ENCODE measurements around the gene GPR39. TPM values are rescaled to one million over a fixed set of nuclear protein-coding genes. Genes with fewer than 3 reads are reported as not detected.

GPR39 gene
- total RNA-seq, 1 experiment from 2014 or later, result 9.0 TPM

DNA sequence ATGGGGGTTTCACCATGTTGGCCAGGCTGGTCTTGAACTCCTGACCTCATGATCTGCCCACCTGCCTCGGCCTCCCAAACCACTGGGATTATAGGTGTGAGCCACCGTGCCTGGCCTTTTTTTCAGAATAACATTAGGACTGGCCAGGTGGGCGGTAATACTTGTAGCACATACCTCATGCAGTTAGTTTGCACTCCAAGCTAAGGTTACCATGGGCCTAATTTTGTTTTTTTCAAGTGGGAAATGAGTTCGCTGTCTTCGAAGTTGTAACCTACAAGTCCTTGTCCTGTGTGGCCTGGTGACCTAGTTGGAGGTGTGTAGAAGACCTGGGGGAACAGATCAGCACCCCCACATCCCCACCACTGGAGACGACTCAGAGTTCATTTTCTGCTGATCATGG, 178.6 kb downstream of the GPR39 start:
- ATAC-seq (no peak), DNase-seq (ENCODE audit: low read depth, low spot score) (no peak)
- no peaks in the 10 kb centered on the region for H3K4me1 ChIP-seq (ENCODE audit: control insufficient read depth, insufficient read depth, low read length)
- H3K27ac ChIP-seq (ENCODE audit: low read length), result no peak overlapping the region
- intact Hi-C loops (cut with micrococcal nuclease; ENCODE audit: unreplicated experiment) (no loop called here), in situ Hi-C loops (cut with HindIII; ENCODE audit: low pct_unique_long_range_greater_than_20kb, low sequenced_read_pairs) (no loop called here)
- no peak for TF ChIP-seq TCF7L2 (IDR thresholded peaks at IDR 0.05; ENCODE audit: low read depth, low read length)
- no peak for TF ChIP-seq POLR2AphosphoS5 (IDR thresholded peaks at IDR 0.05; ENCODE audit: low read depth, low read length)
- no peak for TF ChIP-seq SIN3A (IDR thresholded peaks at IDR 0.05; ENCODE audit: borderline replicate concordance, insufficient read depth, low read depth, low read length)
- TF ChIP-seq, protein P1, sequence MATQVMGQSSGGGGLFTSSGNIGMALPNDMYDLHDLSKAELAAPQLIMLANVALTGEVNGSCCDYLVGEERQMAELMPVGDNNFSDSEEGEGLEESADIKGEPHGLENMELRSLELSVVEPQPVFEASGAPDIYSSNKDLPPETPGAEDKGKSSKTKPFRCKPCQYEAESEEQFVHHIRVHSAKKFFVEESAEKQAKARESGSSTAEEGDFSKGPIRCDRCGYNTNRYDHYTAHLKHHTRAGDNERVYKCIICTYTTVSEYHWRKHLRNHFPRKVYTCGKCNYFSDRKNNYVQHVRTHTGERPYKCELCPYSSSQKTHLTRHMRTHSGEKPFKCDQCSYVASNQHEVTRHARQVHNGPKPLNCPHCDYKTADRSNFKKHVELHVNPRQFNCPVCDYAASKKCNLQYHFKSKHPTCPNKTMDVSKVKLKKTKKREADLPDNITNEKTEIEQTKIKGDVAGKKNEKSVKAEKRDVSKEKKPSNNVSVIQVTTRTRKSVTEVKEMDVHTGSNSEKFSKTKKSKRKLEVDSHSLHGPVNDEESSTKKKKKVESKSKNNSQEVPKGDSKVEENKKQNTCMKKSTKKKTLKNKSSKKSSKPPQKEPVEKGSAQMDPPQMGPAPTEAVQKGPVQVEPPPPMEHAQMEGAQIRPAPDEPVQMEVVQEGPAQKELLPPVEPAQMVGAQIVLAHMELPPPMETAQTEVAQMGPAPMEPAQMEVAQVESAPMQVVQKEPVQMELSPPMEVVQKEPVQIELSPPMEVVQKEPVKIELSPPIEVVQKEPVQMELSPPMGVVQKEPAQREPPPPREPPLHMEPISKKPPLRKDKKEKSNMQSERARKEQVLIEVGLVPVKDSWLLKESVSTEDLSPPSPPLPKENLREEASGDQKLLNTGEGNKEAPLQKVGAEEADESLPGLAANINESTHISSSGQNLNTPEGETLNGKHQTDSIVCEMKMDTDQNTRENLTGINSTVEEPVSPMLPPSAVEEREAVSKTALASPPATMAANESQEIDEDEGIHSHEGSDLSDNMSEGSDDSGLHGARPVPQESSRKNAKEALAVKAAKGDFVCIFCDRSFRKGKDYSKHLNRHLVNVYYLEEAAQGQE (IDR thresholded peaks at IDR 0.05; ENCODE audit: insufficient read depth in 1 of 2, low read depth in 2 of 2, low read length in 1 of 2), result no peak
- TF ChIP-seq, protein P2, sequence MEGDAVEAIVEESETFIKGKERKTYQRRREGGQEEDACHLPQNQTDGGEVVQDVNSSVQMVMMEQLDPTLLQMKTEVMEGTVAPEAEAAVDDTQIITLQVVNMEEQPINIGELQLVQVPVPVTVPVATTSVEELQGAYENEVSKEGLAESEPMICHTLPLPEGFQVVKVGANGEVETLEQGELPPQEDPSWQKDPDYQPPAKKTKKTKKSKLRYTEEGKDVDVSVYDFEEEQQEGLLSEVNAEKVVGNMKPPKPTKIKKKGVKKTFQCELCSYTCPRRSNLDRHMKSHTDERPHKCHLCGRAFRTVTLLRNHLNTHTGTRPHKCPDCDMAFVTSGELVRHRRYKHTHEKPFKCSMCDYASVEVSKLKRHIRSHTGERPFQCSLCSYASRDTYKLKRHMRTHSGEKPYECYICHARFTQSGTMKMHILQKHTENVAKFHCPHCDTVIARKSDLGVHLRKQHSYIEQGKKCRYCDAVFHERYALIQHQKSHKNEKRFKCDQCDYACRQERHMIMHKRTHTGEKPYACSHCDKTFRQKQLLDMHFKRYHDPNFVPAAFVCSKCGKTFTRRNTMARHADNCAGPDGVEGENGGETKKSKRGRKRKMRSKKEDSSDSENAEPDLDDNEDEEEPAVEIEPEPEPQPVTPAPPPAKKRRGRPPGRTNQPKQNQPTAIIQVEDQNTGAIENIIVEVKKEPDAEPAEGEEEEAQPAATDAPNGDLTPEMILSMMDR (IDR thresholded peaks at IDR 0.05), result no peak
- BruUV-seq (replicated peaks), result no TSS peak
- H3K9me3 ChIP-seq (ENCODE audit: control insufficient read depth, insufficient read depth, low read depth, low read length), result no peaks in the 10 kb centered on the region
- CTCF ChIA-PET, result no interaction called here
- POLR2A ChIA-PET, result interaction anchor here (0.6 kb wide), 1 partner anchor 57 kb away, joined by 3 read pairs; no protein-coding TSS in a partner anchor
- no peak overlapping the region for H3K4me3 ChIP-seq (ENCODE audit: low read depth in 2 of 2, low read length in 2 of 2)
- no peaks in the 10 kb centered on the region for H3K36me3 ChIP-seq (ENCODE audit: control insufficient read depth, insufficient read depth, low read length)
- no peaks in the 10 kb centered on the region for H3K27me3 ChIP-seq (ENCODE audit: control insufficient read depth, insufficient read depth, low read length)

DNA sequence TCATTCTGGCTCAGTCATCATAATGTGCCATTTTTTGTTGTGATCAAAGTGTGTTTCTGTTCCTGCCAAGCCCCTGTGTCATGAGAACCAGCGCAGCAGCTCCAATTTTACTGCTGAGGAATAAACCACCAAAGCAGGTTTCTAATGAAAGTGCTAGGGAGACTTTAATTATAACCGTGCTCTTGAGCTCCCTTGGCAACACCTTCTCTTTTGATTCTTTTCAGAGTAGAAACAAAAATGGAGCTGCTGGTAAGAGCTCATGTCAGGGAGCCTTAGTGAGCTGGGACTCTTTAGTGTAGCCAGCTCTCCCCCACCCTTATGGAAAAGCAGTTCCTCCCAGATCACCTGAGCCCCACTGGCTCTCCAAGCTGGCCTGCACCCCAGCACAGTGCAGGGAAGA, 179.1 kb downstream of the GPR39 start:
- no peak overlapping the region for H3K4me3 ChIP-seq (ENCODE audit: low read depth in 2 of 2, low read length in 2 of 2)
- no TSS peak for BruUV-seq (replicated peaks)
- intact Hi-C loops (cut with micrococcal nuclease; ENCODE audit: unreplicated experiment) (no loop called here), in situ Hi-C loops (cut with HindIII; ENCODE audit: low pct_unique_long_range_greater_than_20kb, low sequenced_read_pairs) (no loop called here)
- no peaks in the 10 kb centered on the region for H3K9me3 ChIP-seq (ENCODE audit: control insufficient read depth, insufficient read depth, low read depth, low read length)
- ATAC-seq (no peak), DNase-seq (ENCODE audit: low read depth, low spot score) (no peak)
- CTCF ChIA-PET, result no interaction called here
- no peak overlapping the region for H3K27ac ChIP-seq (ENCODE audit: low read length)
- TF ChIP-seq, protein P2 (IDR thresholded peaks at IDR 0.05), result no peak
- TF ChIP-seq TCF7L2 (IDR thresholded peaks at IDR 0.05; ENCODE audit: low read depth, low read length) (no peak), POLR2AphosphoS5 (IDR thresholded peaks at IDR 0.05; ENCODE audit: low read depth, low read length) (no peak), SIN3A (IDR thresholded peaks at IDR 0.05; ENCODE audit: borderline replicate concordance, insufficient read depth, low read depth, low read length) (no peak)
- TF ChIP-seq, protein P1 (IDR thresholded peaks at IDR 0.05; ENCODE audit: insufficient read depth in 1 of 2, low read depth in 2 of 2, low read length in 1 of 2), result no peak
- H3K27me3 ChIP-seq (ENCODE audit: control insufficient read depth, insufficient read depth, low read length), result no peaks in the 10 kb centered on the region
- POLR2A ChIA-PET, result interaction anchor here (0.6 kb wide), 1 partner anchor 56 kb away, joined by 3 read pairs; no protein-coding TSS in a partner anchor
- no peaks in the 10 kb centered on the region for H3K4me1 ChIP-seq (ENCODE audit: control insufficient read depth, insufficient read depth, low read length)
- H3K36me3 ChIP-seq (ENCODE audit: control insufficient read depth, insufficient read depth, low read length), result no peaks in the 10 kb centered on the region

All from Panc1 (cell line).